ENCODE data around the gene LRCOL1.

The LRCOL1 gene

DNA sequence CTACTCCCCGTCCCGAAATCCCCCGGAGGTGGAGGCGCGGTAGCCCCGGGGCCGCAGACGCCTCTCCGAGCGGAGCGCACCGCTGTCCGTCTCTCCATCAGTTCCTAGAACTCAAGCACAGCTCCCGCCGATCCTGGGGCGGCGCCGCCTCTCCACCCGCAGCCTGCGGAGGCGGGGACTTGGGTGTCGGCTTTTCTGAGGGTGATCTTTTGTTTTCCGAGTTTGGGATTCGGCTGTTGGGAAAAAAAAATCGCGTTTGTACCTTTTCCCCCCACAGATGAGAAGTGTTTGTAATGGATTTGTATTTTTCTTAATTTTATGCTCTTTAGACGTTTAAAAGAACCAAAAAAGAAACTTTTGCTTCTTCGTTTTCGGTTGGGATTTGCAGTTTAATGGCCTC is 26.6 kb downstream of the LRCOL1 start:
- DNase-seq (ENCODE audit: low read depth in 2 of 3, low spot score in 2 of 3): no peak

DNA sequence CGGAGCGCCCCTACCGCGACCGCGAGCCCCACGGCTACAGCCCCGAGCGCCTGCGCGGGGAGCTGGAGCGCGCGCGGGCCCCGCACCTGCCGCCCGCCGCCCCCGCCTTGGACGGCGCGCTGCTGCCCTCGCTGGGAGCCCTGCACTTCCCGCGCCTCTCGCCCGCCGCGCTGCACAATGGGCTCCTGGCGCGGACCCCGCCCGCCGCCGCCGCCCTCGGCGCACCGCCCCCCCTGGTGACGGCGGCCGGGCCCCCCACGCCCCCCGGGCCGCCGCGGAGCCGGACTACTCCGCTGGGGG is 27.0 kb downstream of the LRCOL1 start:
- DNase-seq (ENCODE audit: low read depth in 2 of 3, low spot score in 2 of 3): no peak

DNA sequence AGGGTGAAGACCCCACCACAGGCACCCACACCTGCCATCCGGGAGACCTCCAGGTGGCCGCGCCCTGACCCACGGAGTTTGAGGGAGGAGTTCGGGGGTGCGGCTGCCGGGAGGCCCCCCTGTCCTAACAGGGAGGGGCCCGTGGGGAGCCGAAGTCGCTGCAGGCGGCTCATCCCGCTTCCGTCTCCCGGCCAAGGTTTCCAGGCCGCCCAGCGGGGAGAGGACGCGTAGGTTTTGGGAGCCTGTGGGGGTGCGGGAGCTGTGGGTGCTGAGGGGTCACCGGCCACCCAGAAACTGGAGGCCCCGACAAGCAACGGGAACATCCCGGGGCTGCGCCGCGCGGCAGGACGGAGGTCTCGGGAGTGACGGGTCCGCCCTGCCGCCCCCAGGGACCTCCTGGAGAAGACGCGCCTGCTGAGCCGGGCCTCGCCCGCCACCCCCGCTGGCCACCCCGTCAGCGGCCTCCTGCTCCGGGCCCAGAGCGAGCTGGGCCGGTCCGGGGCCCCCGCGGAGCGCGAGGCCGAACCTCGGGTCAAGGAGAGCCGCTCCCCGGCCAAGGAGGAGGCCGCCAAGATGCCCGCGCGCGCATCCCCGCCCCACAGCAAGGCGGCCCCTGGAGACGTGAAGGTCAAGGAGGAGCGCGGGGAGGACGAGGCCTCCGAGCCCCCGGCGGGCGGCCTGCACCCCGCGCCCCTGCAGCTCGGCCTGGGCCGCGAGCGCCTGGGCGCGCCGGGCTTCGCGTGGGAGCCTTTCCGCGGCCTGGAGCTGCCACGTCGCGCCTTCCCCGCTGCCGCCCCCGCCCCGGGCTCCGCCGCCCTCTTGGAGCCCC is 27.6 kb downstream of the LRCOL1 start:
- no peak for DNase-seq (ENCODE audit: low read depth in 2 of 3, low spot score in 2 of 3)

DNA sequence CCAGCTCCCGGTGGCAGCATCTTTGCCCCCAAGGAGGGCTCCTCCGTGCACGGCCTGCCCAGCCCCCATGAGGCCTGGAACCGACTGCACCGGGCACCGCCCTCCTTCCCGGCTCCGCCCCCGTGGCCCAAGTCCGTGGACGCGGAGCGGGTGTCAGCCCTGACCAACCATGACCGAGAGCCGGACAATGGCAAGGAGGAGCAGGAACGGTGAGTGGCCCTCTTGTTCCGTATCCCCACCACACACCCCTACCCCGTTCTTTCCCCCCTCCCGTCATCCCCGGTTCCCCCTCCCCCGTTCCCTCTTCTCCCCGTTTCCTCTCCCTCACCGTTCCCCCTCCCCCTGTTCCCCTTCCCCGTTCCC is 28.3 kb downstream of the LRCOL1 start:
- DNase-seq (ENCODE audit: low read depth in 2 of 3, low spot score in 2 of 3): no peak

DNA sequence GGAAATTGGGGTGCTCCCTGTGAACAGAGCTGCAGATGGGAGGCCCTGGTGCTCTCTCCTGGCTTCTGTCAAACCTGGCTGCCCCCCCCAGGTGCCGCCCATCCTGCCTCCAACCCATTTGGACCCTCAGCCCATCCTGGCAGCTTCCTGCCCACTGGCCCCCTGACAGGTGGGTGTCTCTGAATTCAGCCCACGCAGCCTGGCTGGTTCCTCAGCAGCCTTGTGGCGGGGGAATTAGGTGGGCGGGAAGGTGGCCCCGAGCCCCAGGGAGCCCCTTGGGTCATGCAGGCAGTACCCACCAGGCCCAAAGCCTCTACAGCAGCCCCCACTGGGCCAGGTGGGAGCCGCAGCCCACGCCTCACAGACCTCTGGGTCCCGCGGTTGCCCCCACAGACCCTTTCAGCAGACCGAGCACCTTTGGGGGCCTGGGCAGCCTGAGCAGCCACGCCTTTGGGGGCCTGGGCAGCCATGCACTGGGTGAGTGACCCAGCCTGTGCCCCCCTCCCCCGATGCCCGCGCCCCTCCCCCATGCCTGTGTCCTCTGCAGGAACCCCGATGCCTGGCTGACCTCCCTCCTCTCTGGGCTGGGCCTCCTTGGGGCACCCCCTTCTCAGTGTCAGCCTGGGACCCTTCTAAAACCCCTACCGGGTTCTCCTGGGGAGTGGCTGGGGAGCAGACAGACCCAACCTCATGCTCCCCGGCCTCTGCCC is 28.9 kb downstream of the LRCOL1 start:
- DNase-seq (ENCODE audit: low read depth in 2 of 3, low spot score in 2 of 3): no peak

DNA sequence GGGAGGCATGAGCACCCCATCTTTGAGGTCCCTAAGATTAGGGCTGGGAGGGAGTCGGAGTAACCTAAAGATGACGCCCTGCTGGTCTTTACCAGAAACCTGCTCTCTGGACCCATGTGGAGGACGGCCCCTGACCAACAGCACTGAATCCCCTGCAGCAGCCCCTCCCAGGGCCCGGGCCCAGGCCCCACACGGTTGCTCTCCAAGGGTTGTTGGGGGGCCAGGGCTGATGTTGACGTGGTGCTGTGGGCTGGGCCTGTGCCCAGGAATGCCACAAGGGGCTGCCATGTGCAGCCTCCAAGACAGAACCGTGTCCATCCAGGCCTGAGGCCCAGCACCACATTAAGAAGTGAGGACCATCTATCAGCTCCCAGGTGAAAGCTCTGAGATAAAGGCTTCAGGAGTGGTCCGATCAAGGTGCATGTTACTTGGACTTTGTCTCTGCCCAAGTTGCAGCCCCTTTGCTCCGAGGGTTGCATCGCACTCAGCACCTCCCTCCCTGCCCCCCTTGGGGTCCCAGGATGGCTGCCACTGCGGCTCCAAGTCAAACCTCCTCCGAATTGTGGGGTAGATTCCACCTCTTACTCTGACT is 29.6 kb downstream of the LRCOL1 start:
- DNase-seq (ENCODE audit: low read depth in 2 of 3, low spot score in 2 of 3): no peak

DNA sequence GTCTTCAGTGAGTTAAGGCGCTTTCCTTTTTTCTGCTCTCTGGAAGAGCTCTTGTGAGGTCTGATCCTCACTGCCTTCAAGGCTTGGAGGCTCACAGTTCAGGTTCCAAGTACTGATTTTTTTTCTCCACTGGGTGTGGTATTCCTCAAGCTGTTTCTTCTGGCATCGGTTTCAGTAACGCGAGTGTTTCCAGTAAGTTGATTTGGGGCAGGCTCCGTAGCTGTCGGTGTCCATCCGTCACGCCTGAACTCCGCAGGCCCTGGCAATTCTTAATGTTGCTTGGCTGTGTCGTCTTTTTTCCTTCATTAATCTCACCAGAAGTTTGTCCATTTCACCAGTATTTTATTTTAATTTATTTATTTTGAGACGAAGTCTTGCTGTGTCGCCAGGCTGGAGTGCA is 30.6 kb downstream of the LRCOL1 start:
- DNase-seq (ENCODE audit: low read depth in 2 of 3, low spot score in 2 of 3): no peak

DNA sequence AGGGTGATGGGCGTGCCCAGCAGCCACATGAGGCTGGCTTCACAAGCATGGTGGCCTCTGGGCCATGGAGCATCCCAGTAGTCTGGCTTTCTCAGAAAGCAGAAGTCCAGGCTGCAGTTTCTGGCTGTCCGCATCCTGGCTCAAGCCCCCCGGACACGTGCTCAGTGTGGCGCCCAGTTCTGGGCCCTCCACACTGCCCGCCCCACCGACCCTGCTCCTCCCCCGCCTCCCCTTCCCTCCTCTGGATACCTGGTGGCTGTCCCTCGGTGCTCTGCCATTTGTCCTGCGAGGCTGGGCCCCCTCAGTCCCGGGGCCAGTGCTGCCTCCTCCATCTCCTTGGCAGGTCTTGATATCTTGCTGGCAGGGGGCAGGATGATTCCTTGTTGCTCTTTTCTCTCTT is 31.6 kb downstream of the LRCOL1 start:
- DNase-seq (ENCODE audit: low read depth in 2 of 3, low spot score in 2 of 3): no peak

DNA sequence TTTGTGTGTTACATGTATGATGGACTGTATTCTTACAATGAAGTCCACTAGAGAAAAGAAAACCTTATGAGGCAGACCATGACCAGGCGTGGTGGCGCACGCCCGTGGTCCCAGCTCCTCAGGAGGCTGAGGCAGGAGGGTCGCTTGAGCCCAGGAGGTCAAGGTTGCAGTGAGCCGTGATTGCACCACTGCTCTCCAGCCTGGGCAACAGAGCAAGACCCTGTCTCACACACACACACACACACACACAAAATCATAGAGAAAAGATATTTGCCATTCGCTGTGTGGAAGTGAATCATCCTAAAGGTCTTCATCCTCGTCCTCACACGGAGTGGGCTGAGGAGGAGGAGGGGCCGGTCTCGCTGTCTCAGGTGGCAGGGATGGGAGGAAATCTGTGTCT is 32.3 kb downstream of the LRCOL1 start:
- DNase-seq (ENCODE audit: low read depth in 2 of 3, low spot score in 2 of 3): no peak

DNA sequence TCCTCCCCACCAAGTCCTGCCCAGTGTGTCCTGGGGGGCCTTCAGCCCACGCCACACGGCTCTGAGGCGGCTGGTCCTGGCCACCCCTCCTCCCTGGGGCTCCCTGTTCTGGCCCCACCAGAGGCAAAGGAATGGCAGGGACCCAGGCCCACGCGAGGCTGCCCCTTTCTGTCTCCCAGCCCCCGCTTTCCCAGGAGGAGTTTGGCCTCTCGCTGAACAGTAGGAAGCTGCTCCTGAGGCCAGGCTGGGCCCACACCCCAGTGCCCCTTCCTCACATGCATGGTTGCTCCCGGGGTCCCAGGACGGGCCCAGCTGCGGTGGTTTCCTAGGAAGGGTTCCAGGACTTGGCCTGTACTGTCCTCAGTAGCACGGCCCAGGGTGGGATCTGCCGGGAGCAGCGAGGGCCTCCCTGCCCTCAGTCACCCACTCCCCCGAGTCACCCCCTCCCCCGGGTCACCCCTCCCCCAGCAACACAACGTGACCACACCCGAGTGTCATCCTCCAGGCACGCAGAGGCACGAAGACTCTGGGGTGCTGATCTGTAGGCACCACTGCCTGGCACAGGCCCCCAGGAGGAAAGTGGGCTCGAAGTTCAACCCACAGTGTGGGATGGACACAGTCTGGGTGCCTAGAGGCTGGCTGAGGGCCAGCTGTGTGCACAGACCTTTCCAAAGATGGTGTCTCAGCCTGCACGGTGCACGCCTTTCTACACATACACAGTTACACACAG is 33.0 kb downstream of the LRCOL1 start:
- DNase-seq (ENCODE audit: low read depth in 2 of 3, low spot score in 2 of 3): no peak

DNA sequence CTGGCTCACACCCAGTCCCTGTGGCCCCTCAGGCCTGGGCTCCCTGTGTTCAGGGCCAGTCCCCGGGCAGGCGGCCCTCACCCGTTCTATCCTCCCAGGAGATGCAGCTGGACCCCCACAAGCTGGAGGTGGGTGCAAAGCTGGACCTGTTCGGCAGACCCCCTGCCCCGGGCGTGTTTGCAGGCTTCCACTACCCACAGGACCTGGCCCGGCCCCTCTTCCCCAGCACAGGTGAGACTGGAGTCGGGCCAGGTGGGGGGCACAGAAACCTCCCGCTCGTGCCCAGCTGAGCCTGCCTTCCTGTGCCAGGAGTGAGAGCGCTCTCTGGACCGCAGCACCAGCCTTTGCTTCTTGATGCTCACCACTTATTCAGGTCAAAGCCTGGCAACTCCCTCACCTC is 33.7 kb downstream of the LRCOL1 start:
- no peak for DNase-seq (ENCODE audit: low read depth in 2 of 3, low spot score in 2 of 3)

DNA sequence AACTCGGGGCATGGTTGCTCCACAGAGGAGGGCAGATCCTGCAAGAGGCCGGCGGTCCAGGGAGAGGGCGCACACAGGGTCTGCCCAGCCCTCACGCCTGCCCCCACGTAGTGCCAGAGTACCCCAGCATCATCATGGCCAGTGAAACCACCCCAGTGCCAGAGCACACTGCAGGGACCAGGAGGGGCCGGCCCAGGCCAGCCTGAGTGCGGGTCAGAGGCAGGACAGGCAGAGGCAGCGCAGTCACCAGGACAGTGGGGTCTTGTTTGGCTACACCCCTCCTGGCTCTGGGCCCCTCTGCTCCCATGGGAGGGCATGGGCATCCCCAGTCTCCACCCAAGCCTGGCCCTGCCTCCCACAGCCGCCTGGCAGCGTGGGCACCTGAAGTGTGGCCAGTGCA is 34.7 kb downstream of the LRCOL1 start:
- no peak for DNase-seq (ENCODE audit: low read depth in 2 of 3, low spot score in 2 of 3)

DNA sequence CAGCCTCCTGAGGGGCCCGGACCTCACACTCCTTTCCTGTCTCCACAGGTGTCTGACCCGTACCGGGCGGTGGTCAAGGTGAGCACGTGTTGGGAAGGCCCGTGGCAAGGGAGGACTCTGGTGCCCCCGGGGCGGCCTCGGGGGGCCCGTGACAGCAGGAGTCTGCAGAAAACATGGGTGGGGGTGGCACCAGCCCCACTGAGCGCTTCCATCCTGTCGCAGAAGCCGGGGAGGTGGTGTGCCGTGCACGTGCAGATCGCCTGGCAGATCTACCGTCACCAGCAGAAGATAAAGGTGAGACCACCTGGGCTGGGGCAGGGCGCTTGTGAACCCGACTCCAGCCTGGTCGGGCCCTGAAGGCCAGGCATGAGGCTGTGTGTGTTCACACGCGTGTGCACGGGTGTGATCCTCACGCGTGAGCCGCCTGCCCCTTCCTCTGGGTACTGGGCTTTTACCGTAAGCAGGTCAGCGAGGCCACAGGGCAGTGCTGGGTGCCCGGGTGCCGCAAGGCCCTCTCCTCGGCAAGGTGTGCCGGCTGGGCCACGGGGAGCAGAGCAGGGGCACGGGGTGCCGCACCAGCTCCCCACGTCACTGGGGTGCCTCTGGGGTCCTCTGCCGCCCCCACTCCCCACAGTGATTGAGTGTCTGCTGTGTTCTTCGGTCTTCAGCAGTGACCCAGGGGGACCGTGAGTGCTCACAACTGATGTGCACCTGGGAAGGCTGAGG is 35.9 kb downstream of the LRCOL1 start:
- DNase-seq (ENCODE audit: low read depth in 2 of 3, low spot score in 2 of 3): no peak

DNA sequence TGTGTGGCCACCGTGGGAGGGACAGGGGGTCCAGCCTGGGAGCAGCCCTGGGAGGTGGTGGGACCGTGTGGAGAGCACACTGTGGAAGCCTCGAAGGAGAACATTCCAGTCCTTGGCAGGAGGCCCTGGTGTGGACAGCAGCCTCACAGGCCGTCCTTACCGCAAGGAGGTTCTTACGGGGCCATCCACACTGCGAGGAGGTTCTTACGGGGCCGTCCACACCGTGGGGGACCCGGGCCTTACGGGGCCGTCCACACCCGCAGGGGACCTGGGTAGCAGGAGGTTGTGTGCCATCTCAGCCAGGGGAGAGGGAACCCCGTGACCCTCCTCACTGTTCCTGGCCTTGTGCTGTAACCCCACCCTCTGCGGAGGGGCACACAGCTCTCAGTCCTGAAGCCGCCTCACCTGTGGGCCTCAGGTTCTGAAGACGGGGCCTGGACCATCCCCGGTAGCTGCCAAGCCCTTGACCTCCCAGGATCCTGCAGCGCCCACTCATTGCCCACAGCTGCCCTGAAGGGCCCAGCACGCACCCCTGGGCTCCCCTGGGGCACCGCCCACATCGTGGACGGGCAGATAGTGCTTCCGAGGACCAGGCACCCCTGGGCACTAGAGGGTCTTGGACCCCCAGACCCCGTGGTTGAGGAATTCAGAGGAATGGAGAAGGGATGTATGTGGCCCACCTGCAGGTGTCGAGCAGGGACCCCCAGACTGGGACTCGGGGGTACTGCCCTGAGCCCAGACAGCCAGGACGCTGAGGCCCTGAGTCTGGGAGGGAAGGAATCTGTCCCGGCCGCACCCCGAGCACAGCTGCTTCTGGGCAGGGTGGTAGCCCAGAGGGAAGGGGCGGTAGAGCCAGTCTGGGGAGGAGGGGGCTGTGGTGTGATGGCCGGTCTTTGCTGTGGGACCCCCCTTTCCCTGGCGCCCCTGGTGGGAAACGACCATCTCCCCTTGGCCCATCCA is 37.3 kb downstream of the LRCOL1 start:
- DNase-seq (ENCODE audit: low read depth in 2 of 3, low spot score in 2 of 3): no peak

DNA sequence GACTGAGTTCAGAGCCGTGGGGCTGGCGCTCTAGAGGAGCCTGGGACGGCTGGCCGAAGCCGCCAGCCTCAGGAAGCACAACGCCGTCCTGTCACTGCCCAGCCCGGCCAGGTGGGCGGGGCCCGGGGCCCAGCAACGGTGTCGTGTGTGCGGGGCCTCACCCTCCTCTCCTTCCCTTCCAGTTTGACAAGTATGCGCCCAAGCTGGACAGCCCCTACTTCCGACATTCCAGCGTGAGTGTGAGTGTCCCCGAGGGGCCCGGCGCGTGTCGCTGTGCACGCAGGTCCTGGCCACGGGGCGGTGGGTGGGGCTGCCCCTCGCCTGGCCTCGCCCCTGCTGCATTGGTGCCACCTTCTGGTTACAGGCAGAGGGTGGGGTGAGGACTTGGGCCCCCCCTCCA is 38.3 kb downstream of the LRCOL1 start:
- DNase-seq (ENCODE audit: low read depth in 2 of 3, low spot score in 2 of 3): no peak

DNA sequence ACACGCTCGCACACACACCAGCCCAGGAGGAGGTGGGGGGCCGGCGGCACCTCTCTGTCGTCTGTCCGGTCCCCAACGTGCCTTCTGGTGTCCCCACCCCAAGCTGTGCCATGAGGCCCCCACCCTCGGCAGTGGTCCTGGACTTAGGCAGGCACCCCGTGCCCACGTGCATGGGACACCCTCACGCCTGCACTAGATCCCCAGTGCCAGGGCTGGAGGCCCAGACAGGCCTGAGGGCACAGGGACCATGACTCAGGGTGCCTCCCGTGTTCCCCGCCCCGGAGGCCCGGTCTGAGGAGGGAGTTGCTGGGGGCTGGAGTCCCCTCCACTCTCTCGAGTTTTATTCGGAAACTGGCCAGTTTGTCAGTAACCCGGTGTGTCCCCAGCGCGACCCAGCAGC is 38.8 kb downstream of the LRCOL1 start:
- no peak for DNase-seq (ENCODE audit: low read depth in 2 of 3, low spot score in 2 of 3)

DNA sequence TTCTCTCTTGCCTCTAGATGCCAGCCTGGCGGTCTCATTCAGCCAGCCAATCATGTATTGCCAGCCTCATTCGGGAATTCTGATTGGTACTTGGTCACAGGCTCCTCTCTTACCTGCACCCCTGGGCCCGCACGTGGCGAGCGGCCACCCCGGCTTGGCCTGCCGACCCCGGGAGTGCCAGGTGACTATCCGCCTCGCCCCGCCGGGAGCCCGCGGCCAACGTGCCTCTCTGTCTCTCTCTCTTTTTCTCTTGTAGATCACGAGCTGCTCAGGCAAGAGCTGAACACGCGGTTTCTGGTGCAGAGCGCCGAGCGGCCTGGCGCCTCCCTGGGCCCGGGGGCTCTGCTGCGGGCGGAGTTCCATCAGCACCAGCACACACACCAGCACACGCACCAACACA is 39.3 kb downstream of the LRCOL1 start:
- no peak for DNase-seq (ENCODE audit: low read depth in 2 of 3, low spot score in 2 of 3)

DNA sequence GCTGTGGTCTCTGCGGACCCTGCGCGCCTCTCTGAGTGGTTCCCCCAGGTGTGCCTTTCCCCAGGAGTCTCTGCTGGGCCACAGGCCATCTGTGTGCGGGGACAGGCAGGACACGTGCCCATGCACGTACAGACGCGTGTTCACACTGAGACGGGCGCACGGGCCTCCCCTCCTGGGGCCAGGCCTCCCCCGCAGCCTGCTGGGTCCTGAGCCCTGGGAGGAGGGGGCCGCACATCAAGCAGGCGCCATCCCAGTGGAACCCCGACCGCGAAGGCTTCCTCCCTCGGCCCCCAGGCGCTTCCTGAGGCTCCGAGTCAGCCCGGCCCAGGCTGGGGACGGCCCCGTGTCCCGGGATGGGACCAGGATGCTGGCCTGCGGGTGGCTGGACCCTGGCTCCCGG is 39.7 kb downstream of the LRCOL1 start:
- no peak for DNase-seq (ENCODE audit: low read depth in 2 of 3, low spot score in 2 of 3)

DNA sequence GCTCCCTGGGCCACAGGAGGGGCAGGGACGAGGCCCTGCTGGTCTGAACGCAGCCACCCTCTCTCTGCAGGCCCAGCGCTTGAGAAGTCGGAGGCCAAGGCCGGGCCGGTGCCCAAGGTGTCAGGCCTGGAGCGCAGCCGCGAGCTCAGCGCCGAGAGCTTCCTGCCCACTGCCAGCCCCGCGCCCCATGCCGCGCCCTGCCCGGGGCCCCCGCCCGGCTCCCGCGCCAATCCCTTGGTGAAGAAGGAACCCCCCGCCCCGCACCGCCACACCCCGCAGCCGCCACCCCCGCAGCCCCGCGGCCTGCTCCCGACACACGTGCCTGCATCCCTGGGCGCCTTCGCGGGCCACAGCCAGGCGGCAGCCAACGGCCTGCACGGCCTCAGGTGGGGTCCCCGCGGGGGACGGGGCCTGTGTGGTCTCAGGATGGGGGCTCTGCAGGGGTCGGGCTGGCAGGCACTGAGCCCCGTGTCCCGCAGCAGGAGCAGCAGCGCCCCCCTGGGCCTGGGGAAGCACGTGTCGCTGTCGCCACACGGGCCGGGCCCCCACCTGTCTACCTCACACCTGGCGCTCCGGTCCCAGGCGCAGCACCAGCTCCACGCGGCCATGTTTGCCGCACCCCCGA is 40.4 kb downstream of the LRCOL1 start:
- DNase-seq (ENCODE audit: low read depth in 2 of 3, low spot score in 2 of 3): no peak

Measured in activated CD8-positive, alpha-beta memory T cell treated with anti-CD3 and anti-CD28 coated beads for 48 hours (primary cell).